OCI-LY1 (cell line): ENCODE measurements around the gene RABL6.

ENCODE experiments used
- EZH2 ChIP-seq: fragments of 200-600 bp; sonication (generic), shearing (Covaris generic); IDR thresholded peaks from 2 replicates; pipeline ENCODE4 v1.8.0; 2017; ENCODE audit warnings: borderline replicate concordance, mixed run types, mild to moderate bottlenecking, antibody characterized with exemption, low read length, moderate library complexity, mixed read lengths
- TF ChIP-seq, protein P1 (sequence below): fragments of 200-600 bp; sonication (generic), shearing (Covaris generic); IDR thresholded peaks from 2 replicates; pipeline ENCODE4 v1.5.1; 2017; ENCODE audit warnings: mild to moderate bottlenecking, antibody characterized with exemption, low read length, moderate library complexity, mixed read lengths

DNA sequence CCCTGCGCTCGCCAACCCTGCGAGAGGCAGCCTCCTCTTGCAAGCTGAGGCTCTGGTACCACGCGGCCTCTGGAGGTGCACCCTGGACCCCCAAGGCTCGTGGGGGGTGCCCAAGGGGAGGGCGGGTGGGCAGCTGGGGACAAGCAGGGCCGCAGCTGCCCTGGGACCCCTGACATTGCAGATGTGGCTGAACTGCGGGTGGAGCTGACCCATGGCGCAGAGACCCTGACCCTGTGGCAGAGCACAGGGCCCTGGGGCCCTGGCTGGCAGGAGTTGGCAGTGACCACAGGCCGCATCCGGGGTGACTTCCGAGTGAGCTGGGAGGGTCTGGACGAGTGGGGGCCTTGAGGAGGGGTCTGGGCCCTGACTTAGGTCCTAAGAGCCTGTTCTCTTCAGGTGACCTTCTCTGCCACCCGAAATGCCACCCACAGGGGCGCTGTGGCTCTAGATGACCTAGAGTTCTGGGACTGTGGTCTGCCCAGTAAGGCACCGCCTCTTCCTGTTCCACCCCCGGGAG, 45.9 kb downstream of the RABL6 start:
- TF ChIP-seq, protein P1, sequence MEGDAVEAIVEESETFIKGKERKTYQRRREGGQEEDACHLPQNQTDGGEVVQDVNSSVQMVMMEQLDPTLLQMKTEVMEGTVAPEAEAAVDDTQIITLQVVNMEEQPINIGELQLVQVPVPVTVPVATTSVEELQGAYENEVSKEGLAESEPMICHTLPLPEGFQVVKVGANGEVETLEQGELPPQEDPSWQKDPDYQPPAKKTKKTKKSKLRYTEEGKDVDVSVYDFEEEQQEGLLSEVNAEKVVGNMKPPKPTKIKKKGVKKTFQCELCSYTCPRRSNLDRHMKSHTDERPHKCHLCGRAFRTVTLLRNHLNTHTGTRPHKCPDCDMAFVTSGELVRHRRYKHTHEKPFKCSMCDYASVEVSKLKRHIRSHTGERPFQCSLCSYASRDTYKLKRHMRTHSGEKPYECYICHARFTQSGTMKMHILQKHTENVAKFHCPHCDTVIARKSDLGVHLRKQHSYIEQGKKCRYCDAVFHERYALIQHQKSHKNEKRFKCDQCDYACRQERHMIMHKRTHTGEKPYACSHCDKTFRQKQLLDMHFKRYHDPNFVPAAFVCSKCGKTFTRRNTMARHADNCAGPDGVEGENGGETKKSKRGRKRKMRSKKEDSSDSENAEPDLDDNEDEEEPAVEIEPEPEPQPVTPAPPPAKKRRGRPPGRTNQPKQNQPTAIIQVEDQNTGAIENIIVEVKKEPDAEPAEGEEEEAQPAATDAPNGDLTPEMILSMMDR: peak; percentile 46; the same call in 1 of the 2 replicates
- no peak for TF ChIP-seq EZH2
